Choroid plexus epithelial cell (primary cell): ENCODE data around the gene POPDC3.

ENCODE experiments used
- DNase-seq: peaks from one replicate; pipeline ENCODE4 v3.0.0-alpha.2; 2010; ENCODE audit warnings: low read depth
- H3K4me3 ChIP-seq: 2 replicates; pipeline ENCODE4 v1.5.1; 2011; ENCODE audit warnings: low read depth, mild to moderate bottlenecking, control low read depth, low read length, moderate library complexity
- CTCF ChIP-seq: conservative IDR thresholded peaks from 2 replicates; pipeline ENCODE4 v1.5.1; 2011; ENCODE audit warnings: low read depth, mild to moderate bottlenecking, control low read depth, inconsistent platforms, low read length, moderate library complexity

POPDC3 gene

GRCh38 chr6:105135907-105136430, 43.8 kb downstream of the POPDC3 start:
- no peak for TF ChIP-seq CTCF
- H3K4me3 ChIP-seq = peak overlapping the region; percentile 80
- DNase-seq = peak; percentile 40

- peak; percentile 15 for DNase-seq
- TF ChIP-seq CTCF = peak; percentile 19
- no peak overlapping the region for H3K4me3 ChIP-seq
These were observed 44.8 kb downstream of the POPDC3 start for GRCh38 chr6:105135056-105135455.

GRCh38 chr6:105122717-105123116, 57.1 kb downstream of the POPDC3 start:
- DNase-seq = no peak
- H3K4me3 ChIP-seq = no peak overlapping the region
- no peak for TF ChIP-seq CTCF

- TF ChIP-seq CTCF = no peak
- DNase-seq = no peak
- H3K4me3 ChIP-seq = no peak overlapping the region
These were observed 57.8 kb downstream of the POPDC3 start for GRCh38 chr6:105121981-105122380.

- TF ChIP-seq CTCF = no peak
- no peak overlapping the region for H3K4me3 ChIP-seq
- peak; percentile 9 for DNase-seq
These were observed 59.2 kb downstream of the POPDC3 start for GRCh38 chr6:105120570-105120969.

- TF ChIP-seq CTCF = no peak
- DNase-seq = no peak
- no peak overlapping the region for H3K4me3 ChIP-seq
These were observed 63.7 kb downstream of the POPDC3 start for GRCh38 chr6:105116150-105116549.

GRCh38 chr6:105113422-105113821, 66.4 kb downstream of the POPDC3 start:
- DNase-seq = no peak
- TF ChIP-seq CTCF = no peak
- no peak overlapping the region for H3K4me3 ChIP-seq
